SHP77 (cell line): ENCODE results near the gene TTC14.
"Not testable (repeated sequence)": the region's sequence is repeated elsewhere in the genome, so short reads cannot be mapped to it uniquely, and the experiment has no call there.

Source experiments
- DNase-seq, 2 experiments: peaks; one replicate each; lab custom pipeline; 2025; lab: John Stamatoyannopoulos, UW

TTC14 gene, protein sequence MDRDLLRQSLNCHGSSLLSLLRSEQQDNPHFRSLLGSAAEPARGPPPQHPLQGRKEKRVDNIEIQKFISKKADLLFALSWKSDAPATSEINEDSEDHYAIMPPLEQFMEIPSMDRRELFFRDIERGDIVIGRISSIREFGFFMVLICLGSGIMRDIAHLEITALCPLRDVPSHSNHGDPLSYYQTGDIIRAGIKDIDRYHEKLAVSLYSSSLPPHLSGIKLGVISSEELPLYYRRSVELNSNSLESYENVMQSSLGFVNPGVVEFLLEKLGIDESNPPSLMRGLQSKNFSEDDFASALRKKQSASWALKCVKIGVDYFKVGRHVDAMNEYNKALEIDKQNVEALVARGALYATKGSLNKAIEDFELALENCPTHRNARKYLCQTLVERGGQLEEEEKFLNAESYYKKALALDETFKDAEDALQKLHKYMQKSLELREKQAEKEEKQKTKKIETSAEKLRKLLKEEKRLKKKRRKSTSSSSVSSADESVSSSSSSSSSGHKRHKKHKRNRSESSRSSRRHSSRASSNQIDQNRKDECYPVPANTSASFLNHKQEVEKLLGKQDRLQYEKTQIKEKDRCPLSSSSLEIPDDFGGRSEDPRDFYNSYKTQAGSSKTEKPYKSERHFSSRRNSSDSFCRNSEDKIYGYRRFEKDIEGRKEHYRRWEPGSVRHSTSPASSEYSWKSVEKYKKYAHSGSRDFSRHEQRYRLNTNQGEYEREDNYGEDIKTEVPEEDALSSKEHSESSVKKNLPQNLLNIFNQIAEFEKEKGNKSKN

DNA sequence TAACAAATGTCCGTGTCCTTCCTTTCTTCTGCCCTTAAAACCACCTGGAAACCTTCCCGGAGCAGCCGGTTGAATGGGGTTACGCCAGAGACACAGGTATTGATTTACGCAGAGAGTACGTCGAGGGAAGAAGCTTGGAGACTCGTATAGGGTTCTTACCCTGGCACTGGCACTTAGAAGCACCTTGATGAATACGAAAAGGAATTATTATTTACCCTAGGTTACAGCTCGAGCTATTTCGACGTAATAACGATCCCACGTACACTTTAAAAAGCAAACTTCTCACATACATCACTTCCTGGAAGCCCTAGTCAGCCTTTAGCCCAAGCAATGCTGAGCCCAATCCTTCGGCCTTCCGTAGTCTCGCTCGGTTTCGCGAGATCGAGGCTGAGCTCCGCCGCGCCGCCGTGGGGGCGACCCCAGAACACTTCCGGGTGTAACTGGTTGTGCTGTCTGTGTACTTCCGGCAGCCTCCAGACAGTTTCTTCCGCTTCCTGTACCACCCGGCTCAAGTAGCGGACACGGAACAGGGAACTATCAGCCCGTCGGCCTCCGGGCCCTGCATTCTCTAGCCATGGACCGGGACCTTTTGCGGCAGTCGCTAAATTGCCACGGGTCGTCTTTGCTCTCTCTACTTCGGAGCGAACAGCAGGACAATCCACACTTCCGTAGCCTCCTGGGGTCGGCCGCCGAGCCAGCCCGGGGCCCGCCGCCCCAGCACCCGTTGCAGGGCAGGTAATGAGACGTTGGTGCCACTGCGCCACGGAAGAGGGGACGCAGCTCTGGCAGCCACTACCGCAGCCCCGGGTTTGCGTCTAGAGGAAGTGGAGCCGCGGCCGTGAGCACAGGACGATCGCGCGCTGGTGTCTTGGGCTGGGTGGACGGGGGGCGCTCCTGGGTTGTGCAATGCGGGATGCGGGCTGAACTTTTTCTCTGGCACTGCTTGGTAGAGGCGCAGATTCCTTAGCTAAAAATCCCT is at the start of gene TTC14:
TSS of gene TTC14 (plus strand) at position 476 of the 979 bp plus-strand sequence. CDS start at position 575, 99 bp downstream.
- DNase-seq, result peak; percentile 91 to 95

DNA sequence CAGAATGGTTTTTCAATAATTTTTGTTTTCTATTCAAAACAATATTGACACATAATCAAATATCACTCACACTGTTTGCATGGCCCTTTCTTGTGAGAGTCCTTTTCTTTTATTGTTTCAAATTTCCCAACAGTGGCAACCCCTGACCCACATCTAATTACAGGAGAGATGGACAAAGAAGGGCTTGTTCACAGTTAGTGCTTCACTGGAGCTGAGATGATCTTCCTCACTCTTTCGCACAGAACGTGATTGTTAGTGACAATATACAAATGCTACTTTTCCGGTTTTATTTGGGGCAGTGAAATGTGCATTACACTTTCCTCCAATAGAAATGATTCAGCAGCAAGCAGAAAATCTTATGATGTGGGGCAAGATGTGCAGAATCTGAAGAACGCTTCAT is 38.6 kb upstream of the TTC14 start:
- no peak for DNase-seq

DNA sequence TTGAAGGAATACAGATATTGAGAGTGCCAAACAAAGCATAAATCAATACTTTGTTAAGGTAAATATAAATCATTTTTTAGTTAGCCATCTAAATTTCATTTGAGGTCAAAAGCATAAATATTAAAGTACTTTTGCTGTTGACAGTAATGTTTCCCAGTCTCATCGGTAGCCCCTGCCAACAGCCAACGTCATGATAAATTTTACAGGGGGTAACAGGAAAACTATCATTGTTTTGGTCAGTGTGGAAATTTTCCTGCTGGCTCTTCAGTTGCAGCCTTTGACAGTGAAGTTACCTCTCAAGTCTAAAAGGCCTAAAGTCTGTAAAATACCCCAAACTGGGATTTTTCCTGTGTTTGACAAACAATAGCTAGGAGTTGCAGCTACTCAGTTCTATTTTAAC is 37.3 kb upstream of the TTC14 start:
- no peak for DNase-seq

DNA sequence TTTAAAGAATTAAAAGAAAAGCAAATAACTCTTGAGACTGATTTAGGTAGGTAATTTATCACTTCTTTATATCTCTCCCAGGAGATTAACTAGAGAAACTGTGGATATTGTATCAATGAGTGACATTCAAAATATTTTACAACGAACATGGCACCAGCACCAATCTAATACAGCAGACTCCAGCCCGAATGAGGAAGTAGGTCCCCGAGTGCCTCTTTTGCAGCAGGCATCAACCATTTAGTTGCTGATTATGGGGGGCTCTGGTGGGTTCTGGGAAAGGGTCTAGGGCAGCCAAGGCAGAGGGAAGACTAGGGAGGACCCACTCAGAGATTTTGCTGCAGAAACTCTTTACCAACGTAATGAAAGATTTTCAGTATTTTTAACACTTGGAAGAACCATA is 31.7 kb upstream of the TTC14 start:
- no peak for DNase-seq

DNA sequence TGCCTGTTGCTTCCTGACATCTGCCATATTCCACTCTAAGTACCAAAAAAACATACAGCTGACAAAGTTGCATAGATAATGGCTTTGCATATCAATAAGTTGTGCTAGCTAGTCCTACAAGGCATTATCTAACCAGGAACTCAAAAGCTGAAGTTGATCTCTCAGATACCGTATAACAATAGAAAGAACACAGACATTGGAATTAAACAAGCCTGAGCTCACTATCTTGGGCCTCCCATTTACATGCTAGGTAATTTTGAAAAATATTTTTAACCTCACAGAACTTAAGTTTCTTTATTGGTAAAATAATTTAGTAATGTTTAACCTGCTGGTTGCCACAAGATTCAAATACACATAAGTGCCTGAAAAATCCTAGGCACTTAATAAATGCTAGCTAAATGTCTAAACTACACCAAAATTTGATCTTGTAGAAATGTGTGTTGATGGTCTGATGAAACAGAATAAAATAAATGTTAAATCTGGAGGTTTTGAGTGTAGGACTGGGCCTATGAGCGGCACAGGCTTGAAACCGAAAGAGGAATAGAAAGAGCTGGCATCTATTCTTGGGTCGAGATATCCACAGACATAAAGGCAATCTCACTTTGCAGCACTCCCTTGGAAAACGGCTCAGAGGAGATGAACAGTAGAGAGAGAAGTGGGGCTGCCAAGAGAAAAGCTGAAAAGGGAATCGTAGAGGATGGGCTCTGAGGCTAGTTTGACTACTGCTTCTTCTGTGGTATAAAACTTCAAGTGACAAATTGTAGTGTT is 29.9 kb upstream of the TTC14 start:
- DNase-seq, result no peak

DNA sequence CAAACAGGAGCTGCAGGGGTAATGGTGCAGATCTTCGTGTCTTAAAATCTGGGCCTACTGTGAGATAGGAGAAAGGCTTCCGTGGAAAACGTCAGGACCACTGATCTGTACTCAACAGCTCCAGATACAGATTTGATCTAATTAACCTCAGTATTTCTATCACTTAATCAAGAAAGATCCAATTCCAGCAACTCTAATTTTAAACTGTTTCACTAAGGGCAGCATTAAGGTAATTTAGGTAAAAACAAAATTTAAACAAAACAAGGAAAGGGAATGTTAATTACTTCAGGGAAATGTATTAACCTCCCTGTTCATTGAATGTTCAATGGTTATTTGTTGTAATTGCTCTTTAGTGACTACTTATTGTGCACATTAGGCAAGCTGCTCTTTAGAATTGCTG is 26.4 kb upstream of the TTC14 start:
- no peak for DNase-seq

DNA sequence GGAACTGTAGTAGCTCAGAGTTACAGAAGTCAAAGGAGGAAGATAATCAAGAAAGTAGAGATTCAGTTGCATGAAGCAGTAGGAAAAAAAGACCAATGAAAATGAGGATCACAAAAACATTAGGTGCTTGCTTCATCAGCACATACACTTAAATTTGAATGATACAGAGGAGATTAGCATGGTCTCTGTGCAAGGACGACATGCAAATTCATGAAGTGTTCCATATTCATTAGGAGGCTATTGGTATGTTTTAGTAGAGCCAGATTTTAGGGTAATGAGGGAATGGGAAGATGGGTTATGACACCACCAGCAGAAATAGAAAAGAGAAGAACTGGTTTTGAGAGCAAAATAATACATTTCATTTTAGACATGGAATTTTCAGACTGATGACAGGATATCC is 21.0 kb upstream of the TTC14 start:
- DNase-seq, result no peak

DNA sequence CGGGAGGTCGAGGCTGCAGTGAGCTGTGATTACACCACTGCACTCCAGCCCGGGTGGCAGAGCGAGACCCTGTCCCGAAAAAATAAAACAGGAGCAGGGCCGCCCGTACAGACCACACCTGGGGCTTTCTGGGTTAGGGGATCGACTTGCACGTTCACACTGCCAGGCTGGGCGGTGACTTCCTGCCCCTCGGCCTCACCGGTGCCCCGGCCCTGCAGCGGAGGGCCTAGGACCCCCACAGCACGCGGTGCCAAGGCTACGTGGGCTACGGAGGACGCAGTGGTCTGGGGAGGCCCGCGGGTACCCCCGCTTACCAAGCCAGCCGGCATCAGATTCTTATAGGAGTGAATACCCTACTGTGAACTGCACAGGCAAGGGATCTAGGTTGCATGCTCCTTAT is 11.6 kb upstream of the TTC14 start:
- no peak for DNase-seq

DNA sequence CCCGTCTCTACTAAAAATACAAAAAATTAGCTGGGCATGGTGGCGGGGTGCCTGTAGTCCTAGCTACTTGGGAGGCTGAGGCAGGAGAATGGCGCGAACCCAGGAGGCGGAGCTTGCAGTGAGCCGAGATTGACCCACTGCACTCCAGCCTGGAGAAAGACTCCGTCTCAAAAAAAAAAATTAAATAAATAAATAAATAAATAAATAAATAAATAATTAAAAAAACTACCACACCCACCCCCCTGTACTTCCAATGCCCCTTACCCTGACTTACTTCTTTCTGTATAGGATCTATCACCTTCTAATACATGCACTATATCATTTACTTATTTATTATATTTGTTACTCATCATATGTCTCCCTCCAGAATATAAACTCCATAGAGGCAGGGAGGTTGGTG is 8.3 kb upstream of the TTC14 start:
- not testable (repeated sequence) for DNase-seq

DNA sequence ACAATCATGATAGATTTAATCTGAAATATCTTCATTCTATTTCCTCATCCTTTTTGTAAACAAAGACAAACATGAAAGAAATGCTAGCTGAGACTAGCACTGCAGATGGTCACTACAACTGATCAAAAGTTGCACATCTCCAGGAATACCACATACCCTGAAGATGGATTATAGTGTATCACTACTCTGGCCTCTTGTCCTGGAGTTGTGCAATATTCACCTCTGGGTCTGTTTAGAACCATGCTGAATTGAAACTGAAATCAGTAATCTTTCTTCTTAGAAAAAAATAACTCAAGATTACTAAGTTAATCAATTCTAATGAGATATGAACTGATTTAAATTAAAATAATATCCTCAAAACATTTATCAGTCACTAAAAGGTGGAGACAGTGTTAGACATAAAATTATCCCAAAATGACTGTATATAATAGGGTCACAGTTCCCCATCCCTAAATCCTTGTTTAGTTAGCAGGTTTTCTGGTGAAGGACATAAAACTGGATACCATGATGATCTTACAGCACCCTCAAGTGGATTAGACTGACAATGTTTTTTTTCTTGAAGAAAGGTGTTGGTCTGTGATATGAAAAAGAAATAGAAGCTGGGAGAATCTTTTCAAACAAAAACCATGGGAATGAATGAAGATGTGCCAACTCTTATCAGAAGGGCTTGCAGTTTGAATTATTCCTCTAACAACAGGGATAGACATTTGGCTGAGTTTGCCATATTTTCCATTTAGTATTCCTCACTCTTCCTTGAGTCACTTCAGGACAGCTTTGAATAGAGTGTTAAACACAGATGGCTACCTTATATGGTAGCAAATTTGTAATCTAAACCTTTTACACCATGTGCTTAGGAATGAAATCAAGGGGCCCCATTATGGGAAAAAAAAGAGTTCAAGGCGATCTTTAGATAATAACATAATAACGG is 7.1 kb upstream of the TTC14 start:
- DNase-seq, result peak; percentile 21 to 27

DNA sequence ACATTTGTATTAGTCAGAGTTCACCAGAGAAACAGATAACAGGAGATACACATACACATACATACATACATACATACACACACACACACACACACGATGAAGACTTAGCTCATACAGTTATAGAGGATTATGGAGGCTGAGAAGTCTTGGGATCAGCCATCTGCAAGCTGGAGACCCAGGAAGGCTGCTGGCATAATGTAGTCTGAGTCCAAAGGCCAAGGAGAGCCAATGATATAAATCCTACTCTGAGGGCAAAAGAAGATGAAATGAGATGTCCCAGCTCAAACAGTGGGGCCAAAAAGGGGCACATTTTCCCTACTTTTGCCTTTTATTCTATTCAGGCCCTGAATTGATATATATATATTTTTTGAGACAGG is 6.4 kb upstream of the TTC14 start:
- no peak for DNase-seq

DNA sequence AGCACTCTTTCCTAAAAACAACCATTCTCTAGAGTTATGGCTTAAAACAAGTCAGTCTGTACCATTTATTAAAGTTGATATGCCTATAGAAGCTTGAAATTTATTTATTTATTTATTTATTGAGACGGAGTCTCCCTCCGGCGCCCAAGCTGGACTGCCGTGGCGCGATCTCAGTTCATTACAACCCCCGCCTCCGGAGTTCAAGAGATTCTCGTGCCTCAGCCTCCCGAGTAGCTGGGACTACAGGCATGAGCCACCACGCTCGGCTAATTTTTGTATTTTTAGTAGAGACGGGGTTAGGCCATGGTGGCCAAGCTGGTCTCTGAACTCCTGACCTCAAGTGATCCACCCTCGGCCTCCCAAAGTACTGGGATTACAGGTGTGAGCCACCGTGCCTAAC is 1.5 kb upstream of the TTC14 start:
- DNase-seq, result no peak

DNA sequence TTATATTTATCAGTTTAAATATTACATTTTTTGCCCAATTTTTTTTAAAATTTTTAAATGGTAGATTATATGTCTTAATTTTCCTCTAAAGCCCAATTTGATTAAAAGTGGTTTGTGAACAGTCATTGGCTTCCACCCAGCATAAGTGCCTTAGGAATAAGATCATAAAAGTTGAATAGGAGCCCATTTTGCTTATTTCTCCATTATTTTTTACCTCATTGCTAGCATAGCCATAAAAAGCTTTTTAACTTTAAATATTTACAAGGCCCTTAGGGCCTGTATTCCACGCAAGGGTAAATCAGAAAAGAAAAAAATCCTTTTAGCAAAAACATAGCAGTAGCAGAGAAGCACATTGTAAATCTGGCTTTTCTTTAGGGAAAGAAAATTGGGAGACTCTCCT is 9.0 kb downstream of the TTC14 start:
- no peak for DNase-seq

DNA sequence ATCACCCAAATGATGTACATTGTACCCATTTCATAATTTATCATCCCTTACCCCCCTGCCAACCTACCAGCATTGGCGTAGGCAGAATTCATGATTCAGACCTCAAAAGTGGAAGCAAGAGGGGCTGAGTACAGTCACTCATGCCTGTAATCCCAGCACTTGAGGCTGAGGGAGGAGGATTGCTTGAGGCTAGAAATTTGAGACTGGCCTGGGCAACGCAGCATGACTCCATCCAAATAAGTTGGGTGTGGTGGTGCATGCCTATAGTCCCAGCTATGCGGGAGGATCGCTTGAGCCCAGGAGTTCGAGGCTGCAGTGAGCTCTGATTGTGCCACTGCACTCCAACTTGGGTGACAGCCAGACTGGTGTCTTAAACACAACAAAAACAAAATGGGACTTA is 10.4 kb downstream of the TTC14 start:
- DNase-seq, result no peak

DNA sequence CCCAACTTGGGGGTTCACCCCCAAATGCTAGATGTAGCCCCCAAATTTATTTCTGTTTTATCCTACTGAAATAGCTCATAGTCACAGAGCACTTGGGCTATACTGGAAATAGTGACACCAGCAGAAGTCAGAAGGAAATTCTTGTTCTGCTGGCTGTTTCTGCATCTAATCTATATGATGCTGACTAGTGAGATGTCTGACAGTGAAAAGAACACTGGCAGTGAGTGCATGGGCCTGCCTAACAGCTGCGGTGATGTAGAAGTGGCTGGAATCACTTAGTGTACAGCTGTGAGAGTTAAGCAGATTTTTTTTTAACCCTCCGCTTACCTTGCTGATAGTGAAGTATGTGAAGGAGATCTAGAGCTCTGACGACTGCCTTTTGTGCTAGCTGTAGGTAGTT is 14.0 kb downstream of the TTC14 start:
- no peak for DNase-seq

DNA sequence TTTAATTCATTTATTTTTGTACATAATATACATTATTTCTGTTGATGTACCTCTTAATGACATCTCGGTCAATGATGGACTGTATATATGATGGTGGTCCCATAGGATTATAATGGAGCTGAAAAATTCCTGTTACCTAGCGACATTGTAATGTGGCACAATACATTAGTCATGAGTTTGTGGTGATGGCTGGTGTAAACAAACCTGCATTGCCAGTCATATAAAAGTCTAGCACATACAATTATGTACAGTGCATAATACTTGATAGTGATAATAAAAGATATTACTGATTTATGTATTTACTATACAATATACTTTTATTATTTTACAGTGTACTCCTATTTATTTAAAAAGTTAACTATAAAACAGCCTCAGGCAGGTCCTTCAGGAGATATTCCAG is 15.1 kb downstream of the TTC14 start:
- no peak for DNase-seq

DNA sequence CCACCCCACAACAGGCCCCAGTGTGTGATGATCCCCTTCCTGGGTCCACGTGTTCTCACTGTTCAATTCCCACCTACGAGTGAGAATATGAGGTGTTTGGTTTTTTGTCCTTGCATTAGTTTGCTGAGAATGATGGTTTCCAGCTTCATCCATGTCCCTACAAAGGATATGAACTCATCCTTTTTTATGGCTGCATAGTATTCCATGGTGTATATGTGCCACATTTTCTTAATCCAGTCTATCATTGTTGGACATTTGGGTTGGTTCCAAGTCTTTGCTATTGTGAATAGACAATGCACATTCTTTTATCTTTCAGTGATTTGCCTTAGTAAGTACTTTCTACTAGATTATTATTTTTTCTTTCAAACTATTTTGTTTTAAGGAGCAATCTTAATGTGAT is 16.6 kb downstream of the TTC14 start:
- DNase-seq, result not testable (repeated sequence)

DNA sequence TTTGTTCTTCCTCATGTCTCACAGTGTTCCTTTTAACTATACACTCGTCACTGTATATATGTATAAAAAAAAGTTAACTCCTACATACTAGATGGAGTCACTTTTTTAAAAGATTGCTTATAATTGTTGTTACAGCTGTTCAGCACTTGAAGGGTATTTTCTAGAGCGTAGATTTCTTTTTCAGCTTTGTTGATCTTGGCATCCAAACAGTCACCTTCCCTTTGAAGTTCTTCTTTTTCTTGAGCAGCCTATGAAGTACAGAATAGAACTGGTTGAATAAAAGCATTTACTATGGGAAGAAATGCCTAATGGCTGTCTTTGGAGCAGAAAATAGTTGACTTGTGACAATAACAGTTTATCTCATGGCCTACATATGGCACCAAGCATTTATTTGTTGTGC is 17.8 kb downstream of the TTC14 start:
- DNase-seq, result no peak

DNA sequence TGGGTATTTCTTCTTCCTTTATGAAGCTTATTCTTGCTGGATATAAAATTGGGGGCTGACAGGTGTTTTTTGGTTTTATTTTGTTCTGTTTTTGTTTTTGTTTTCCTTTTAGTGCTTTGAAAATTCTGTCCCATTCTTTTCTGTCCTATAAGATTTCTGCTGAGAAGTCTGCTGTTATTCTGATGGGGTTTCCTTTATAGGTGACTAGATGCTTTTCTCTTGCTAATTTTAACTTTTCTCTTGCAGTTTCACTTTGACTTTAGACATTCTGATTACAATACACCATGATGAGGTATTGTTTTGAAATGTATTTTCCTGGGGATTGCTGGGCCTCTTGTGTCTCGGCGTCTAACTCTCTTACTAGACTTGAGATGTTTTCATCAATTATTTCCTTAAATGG is 22.8 kb downstream of the TTC14 start:
- no peak for DNase-seq

DNA sequence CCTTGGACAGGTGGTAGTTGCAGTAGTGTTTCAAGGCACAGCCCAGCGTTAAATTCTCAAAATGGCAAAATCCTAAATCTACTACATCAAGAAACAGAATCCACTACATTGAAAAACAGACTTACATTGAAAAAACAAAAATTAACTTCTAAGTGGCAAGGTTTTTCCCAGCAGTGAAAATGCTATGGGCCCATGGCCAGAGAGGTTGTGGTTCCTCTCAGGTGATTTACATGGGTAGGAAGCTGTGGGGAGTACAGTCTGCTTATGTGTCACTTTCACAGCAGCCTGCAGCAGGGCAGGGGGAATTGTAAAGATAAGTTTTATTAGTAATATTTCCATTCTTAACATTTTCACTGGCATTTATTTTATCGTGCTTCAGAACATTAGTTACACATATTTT is 24.9 kb downstream of the TTC14 start:
- DNase-seq, result no peak
